ENCODE results near the gene FAM83E. TPM values are rescaled to one million over a fixed set of nuclear protein-coding genes. Genes with fewer than 3 reads are reported as not detected.
"Not testable (repeated sequence)": the region's sequence is repeated elsewhere in the genome, so short reads cannot be mapped to it uniquely, and the experiment has no call there.

FAM83E gene
- polyA plus RNA-seq, 1 experiment, result 0.16 TPM

DNA sequence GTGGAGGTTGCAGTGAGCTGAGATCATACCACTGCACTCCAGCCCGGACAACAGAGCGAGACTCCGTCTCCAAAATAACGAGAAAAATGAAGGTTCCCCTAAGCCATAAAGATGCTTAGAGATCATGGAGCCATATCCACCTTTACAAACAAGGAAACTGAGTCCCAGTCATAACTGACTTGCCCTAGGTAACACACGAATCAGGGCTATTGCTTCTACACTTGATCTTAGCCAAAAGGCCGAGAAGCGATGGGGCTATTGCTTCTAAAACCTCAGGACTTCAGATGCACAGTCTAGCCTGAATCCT, 19.1 kb upstream of the FAM83E start:
- DNase-seq (ENCODE audit: low read depth), result no peak
- CTCF ChIA-PET, result interaction anchor here (1.4 to 2.3 kb wide), 2 partner anchors 10 to 12 kb away, joined by 6 to 9 read pairs; partner anchors contain the start of gene CA11
- peak overlapping the region; percentile 20 for H3K4me3 ChIP-seq (ENCODE audit: low read depth, low read length)
- H3K36me3 ChIP-seq (ENCODE audit: control insufficient read depth, insufficient read depth, low read length), result peaks cover 4% of the 10 kb centered on the region; the same call in 1 of the 2 replicates
- no peak for TF ChIP-seq CTCF (IDR thresholded peaks at IDR 0.05; ENCODE audit: insufficient read depth, low read depth, low read length)
- H3K27me3 ChIP-seq (ENCODE audit: control insufficient read depth, insufficient read depth, low read length), result no peaks in the 10 kb centered on the region; the same call in 1 of the 2 replicates
- POLR2A ChIA-PET, result interaction anchor here (1.0 kb wide), 1 partner anchor 15 kb away, joined by 3 read pairs; the partner anchor contains the start of genes RPL18 and SPHK2

DNA sequence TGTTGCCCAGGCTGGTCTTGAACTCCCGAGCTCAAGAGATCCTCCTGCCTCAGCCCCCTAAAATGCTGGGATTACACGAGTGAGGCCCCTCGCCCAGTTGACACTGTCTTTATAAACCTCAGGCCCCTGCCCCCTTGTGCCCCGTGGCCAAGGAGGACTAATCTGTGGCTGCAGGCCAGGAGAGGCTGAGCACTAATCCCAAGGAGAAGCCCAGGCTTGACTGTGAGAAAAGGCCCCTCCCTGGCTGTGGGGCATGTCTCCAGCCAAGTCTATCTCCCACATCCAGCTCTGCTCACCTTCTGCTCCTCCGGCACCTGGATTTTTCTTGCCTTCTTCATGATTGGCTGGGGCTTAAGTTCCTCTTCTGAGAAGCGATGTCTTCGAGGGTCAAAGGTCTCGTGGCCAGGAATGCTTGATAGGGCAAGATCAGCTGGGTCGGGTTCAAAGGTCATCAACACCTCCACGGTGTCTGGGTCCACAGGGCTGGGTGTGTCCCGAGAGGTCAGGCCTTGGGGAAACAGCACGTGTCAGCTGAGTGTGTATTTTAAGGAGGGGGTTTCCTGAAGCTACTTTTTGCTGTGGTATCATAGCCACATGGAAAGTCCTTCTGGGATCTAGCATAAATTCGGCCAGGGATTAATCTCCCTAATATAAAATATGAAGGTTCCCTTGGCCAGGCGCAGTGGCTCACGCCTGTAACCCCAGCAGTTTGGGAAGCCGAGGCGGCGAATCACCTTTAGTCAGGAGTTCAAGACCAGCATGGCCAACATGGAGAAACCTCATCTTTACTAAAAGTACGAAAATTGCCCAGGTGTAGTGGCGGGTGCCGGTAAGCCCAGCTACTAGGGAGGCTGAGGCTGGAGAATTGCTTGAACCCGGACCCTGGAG, 18.5 kb upstream of the FAM83E start:
- Histone ChIP-seq H3K36me3 (ENCODE audit: control insufficient read depth, insufficient read depth, low read length) (peaks cover 4% of the 10 kb centered on the region; the same call in 1 of the 2 replicates), H3K4me3 (ENCODE audit: low read depth, low read length) (no peak overlapping the region), H3K27me3 (ENCODE audit: control insufficient read depth, insufficient read depth, low read length) (no peaks in the 10 kb centered on the region)
- DNase-seq (ENCODE audit: low read depth), result no peak
- CTCF ChIA-PET, result interaction anchor here (0.6 to 2.3 kb wide), 5 partner anchors 10 to 242 kb away, joined by 3 to 9 read pairs (median 5); partner anchors contain the start of genes CA11 and KDELR1
- POLR2A ChIA-PET, result interaction anchor here (1.0 kb wide), 1 partner anchor 14 kb away, joined by 3 read pairs; the partner anchor contains the start of genes RPL18 and SPHK2
- no peak for TF ChIP-seq CTCF (IDR thresholded peaks at IDR 0.05; ENCODE audit: insufficient read depth, low read depth, low read length)

DNA sequence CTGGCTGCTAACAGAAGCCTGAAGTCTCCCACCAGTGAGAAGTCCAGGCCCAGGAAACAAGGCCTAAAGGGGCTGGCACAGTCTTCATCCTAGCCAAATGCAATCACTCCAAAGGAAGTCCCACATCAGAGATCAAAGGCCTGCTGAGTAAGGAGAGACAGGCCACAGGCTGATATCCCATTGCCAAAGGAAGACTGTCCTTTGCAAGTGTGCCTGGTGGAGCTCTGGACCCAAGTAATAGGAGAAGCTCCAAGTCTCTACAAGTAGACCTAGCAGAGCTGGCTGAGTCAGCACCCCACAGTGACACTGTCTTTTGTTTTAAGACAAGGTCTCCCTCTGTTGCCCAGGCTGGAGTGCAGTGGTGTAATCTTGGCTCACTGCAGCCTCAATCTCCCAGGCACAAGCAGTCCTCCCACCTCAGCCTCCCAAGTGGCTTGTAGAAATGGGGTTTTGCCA, 17.8 kb upstream of the FAM83E start:
- ChIA-PET POLR2A (no interaction called here), CTCF (interaction anchor here (0.5 to 2.3 kb wide), 5 partner anchors 13 to 241 kb away, joined by 3 to 6 read pairs (median 4); partner anchors contain the start of genes CA11 and KDELR1)
- DNase-seq (ENCODE audit: low read depth), result no peak
- H3K36me3 ChIP-seq (ENCODE audit: control insufficient read depth, insufficient read depth, low read length), result peaks cover 4% of the 10 kb centered on the region; the same call in 1 of the 2 replicates
- no peaks in the 10 kb centered on the region for H3K27me3 ChIP-seq (ENCODE audit: control insufficient read depth, insufficient read depth, low read length)
- no peak for TF ChIP-seq CTCF (IDR thresholded peaks at IDR 0.05; ENCODE audit: insufficient read depth, low read depth, low read length)
- no peak overlapping the region for H3K4me3 ChIP-seq (ENCODE audit: low read depth, low read length)

DNA sequence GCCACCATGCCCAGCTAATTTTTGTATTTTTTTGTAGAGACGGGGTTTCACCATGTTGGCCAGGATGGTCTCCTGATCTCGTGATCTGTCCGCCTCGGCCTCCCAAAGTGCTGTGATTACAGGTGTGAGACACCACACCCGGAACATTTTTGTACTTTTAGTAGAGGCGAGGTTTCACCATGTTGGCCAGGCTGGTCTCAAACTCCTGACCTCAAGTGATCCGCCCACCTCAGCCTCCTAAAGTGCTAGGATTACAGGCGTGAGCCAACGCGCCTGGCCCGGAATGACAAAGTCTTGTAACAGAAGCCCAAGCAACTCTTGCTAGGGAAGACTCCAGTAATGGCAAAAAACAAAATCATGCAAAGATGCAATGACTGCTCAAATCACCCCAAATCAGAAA, 17.4 kb upstream of the FAM83E start:
- POLR2A ChIA-PET; H3K4me3 ChIP-seq (ENCODE audit: low read depth, low read length); DNase-seq (ENCODE audit: low read depth); H3K27me3 ChIP-seq (ENCODE audit: control insufficient read depth, insufficient read depth, low read length); H3K36me3 ChIP-seq (ENCODE audit: control insufficient read depth, insufficient read depth, low read length): not testable (repeated sequence)
- CTCF ChIA-PET, result interaction anchor here (0.5 to 2.3 kb wide), 3 partner anchors 13 to 171 kb away, joined by 3 to 6 read pairs (median 4); partner anchors contain the start of gene CA11

GRCh38 chr19:48631225-48631624, 16.3 kb upstream of the FAM83E start:
- no peak for TF ChIP-seq CTCF (IDR thresholded peaks at IDR 0.05; ENCODE audit: insufficient read depth, low read depth, low read length)
- no peak overlapping the region for H3K4me3 ChIP-seq (ENCODE audit: low read depth, low read length)
- peaks cover 4% of the 10 kb centered on the region; the same call in 1 of the 2 replicates for H3K36me3 ChIP-seq (ENCODE audit: control insufficient read depth, insufficient read depth, low read length)
- CTCF ChIA-PET, result interaction anchor here (1.4 kb wide), 1 partner anchor 15 kb away, joined by 3 read pairs; the partner anchor contains the start of gene CA11
- POLR2A ChIA-PET, result no interaction called here
- DNase-seq (ENCODE audit: low read depth), result no peak
- no peaks in the 10 kb centered on the region for H3K27me3 ChIP-seq (ENCODE audit: control insufficient read depth, insufficient read depth, low read length)

Data from BJ (cell line).